ENCODE measurements around the gene PTPRD.

Gene PTPRD

DNA sequence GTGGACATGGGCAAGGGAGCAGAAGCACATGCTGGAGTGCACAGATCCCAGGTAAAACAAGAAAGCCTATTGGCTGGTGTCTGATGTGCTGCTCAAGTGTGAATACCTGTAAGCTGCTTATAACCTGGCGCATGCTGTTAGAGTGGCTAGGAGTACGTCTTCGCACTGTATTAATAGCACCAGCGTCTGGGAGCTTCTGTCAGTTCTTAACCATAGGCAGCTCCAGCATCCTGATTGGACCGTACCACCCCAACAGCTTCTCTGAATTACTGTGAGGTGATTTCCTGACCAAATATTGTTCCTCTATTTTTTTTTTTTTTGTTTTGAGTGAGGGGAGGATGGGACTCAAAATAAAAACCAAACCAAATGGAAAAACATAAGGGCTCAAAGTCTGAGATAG is 987.6 kb downstream of the PTPRD start:
- H2AFZ ChIP-seq (ENCODE audit: low read length) = no peak overlapping the region
- no peak overlapping the region for H3K4me3 ChIP-seq (ENCODE audit: low read length, poor library complexity, severe bottlenecking)
- TF ChIP-seq EZH2phosphoT487 (IDR thresholded peaks at IDR 0.05; ENCODE audit: borderline replicate concordance) = no peak
- TF ChIP-seq, protein P1, sequence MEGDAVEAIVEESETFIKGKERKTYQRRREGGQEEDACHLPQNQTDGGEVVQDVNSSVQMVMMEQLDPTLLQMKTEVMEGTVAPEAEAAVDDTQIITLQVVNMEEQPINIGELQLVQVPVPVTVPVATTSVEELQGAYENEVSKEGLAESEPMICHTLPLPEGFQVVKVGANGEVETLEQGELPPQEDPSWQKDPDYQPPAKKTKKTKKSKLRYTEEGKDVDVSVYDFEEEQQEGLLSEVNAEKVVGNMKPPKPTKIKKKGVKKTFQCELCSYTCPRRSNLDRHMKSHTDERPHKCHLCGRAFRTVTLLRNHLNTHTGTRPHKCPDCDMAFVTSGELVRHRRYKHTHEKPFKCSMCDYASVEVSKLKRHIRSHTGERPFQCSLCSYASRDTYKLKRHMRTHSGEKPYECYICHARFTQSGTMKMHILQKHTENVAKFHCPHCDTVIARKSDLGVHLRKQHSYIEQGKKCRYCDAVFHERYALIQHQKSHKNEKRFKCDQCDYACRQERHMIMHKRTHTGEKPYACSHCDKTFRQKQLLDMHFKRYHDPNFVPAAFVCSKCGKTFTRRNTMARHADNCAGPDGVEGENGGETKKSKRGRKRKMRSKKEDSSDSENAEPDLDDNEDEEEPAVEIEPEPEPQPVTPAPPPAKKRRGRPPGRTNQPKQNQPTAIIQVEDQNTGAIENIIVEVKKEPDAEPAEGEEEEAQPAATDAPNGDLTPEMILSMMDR (conservative IDR thresholded peaks at IDR 0.05; ENCODE audit: low read length) = no peak
- H3K27me3 ChIP-seq (ENCODE audit: insufficient read depth, low read length, poor library complexity, severe bottlenecking) = no peaks in the 10 kb centered on the region
- no peaks in the 10 kb centered on the region for H3F3A ChIP-seq (ENCODE audit: low read depth)
- H3K9me3 ChIP-seq (ENCODE audit: insufficient read depth, low read depth, low read length) = no peaks in the 10 kb centered on the region
- no peaks in the 10 kb centered on the region for H3K36me3 ChIP-seq (ENCODE audit: insufficient read depth, low read length)
- H3K4me1 ChIP-seq (ENCODE audit: insufficient read depth, low read length, poor library complexity, severe bottlenecking) = no peaks in the 10 kb centered on the region
- no peaks in the 10 kb centered on the region for H3K9me2 ChIP-seq (replicated peaks; ENCODE audit: low read depth, low read length)
- no peak overlapping the region for H3K4me2 ChIP-seq (ENCODE audit: low read depth, low read length, poor library complexity, severe bottlenecking)
- no peaks in the 10 kb centered on the region for H4K20me1 ChIP-seq (ENCODE audit: insufficient read depth, low read length, poor library complexity, severe bottlenecking)
- no peaks in the 10 kb centered on the region for H3K79me2 ChIP-seq (ENCODE audit: insufficient read depth, low read length)
- no peak overlapping the region for H3K9ac ChIP-seq (ENCODE audit: low read depth, low read length, poor library complexity, severe bottlenecking)

DNA sequence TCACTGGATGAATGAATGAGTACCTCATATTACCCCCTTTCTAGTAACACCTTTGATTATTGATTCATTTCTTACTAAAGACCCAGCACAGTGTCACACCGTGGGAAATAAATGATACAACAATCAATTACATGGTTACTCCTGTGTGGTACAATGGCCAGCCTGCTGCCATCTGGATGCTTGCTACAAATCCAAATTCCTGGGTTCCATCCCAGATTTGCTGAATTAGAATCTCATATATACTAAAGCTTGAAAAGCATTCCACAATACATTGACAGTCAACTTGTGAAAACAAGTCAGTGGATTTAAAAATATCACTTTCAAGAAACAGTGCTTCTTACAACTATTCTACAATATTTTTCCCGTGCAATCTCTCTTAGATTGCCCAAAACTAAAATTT is 989.3 kb downstream of the PTPRD start:
- no peaks in the 10 kb centered on the region for H3F3A ChIP-seq (ENCODE audit: low read depth)
- H2AFZ ChIP-seq (ENCODE audit: low read length) = no peak overlapping the region
- H3K4me1 ChIP-seq (ENCODE audit: insufficient read depth, low read length, poor library complexity, severe bottlenecking) = no peaks in the 10 kb centered on the region
- no peak overlapping the region for H3K4me3 ChIP-seq (ENCODE audit: low read length, poor library complexity, severe bottlenecking)
- no peaks in the 10 kb centered on the region for H3K36me3 ChIP-seq (ENCODE audit: insufficient read depth, low read length)
- no peaks in the 10 kb centered on the region for H3K27me3 ChIP-seq (ENCODE audit: insufficient read depth, low read length, poor library complexity, severe bottlenecking)
- no peaks in the 10 kb centered on the region for H3K9me2 ChIP-seq (replicated peaks; ENCODE audit: low read depth, low read length)
- TF ChIP-seq EZH2phosphoT487 (IDR thresholded peaks at IDR 0.05; ENCODE audit: borderline replicate concordance) = no peak
- TF ChIP-seq, protein P1 (conservative IDR thresholded peaks at IDR 0.05; ENCODE audit: low read length) = no peak
- no peaks in the 10 kb centered on the region for H3K79me2 ChIP-seq (ENCODE audit: insufficient read depth, low read length)
- H4K20me1 ChIP-seq (ENCODE audit: insufficient read depth, low read length, poor library complexity, severe bottlenecking) = no peaks in the 10 kb centered on the region
- no peaks in the 10 kb centered on the region for H3K9me3 ChIP-seq (ENCODE audit: insufficient read depth, low read depth, low read length)
- H3K9ac ChIP-seq (ENCODE audit: low read depth, low read length, poor library complexity, severe bottlenecking) = no peak overlapping the region
- H3K4me2 ChIP-seq (ENCODE audit: low read depth, low read length, poor library complexity, severe bottlenecking) = no peak overlapping the region

DNA sequence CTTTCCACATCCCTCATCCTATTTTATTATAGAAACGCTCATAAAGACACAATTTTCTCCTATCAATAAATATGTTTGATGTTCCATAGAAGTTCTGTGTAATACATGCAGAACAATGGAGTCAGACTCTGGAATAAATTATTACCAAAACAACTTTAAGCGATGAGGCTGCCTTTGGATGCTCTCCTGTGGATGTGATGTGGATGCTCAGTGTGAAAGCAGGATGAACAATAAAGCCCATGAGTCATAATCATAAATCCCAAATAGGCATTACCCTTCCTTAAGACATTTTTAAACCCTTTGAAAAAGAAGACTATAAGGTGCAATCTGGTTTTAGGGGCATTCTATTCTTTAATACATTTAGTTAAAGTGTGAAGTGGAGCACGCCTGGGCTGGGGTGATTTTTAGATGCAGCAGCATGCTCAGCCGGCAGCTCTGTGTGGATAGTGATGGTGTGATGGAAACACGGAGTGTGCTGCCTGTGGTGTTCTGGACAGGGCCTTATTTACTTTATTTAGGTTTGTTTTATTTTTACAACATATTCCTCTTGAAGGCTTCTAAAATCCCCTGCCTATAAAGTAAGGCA is 991.4 kb downstream of the PTPRD start:
- no peak overlapping the region for H3K9ac ChIP-seq (ENCODE audit: low read depth, low read length, poor library complexity, severe bottlenecking)
- no peaks in the 10 kb centered on the region for H3K9me3 ChIP-seq (ENCODE audit: insufficient read depth, low read depth, low read length)
- TF ChIP-seq, protein P1 (conservative IDR thresholded peaks at IDR 0.05; ENCODE audit: low read length) = no peak
- TF ChIP-seq EZH2phosphoT487 (IDR thresholded peaks at IDR 0.05; ENCODE audit: borderline replicate concordance) = no peak
- no peaks in the 10 kb centered on the region for H3K79me2 ChIP-seq (ENCODE audit: insufficient read depth, low read length)
- H3F3A ChIP-seq (ENCODE audit: low read depth) = no peaks in the 10 kb centered on the region
- no peaks in the 10 kb centered on the region for H4K20me1 ChIP-seq (ENCODE audit: insufficient read depth, low read length, poor library complexity, severe bottlenecking)
- H3K27me3 ChIP-seq (ENCODE audit: insufficient read depth, low read length, poor library complexity, severe bottlenecking) = no peaks in the 10 kb centered on the region
- H3K4me2 ChIP-seq (ENCODE audit: low read depth, low read length, poor library complexity, severe bottlenecking) = no peak overlapping the region
- no peaks in the 10 kb centered on the region for H3K9me2 ChIP-seq (replicated peaks; ENCODE audit: low read depth, low read length)
- no peaks in the 10 kb centered on the region for H3K36me3 ChIP-seq (ENCODE audit: insufficient read depth, low read length)
- H3K4me3 ChIP-seq (ENCODE audit: low read length, poor library complexity, severe bottlenecking) = no peak overlapping the region
- H2AFZ ChIP-seq (ENCODE audit: low read length) = no peak overlapping the region
- H3K4me1 ChIP-seq (ENCODE audit: insufficient read depth, low read length, poor library complexity, severe bottlenecking) = no peaks in the 10 kb centered on the region

Measured in Loucy (cell line).